ENCODE measurements around the gene TSC22D1. TPM values are rescaled to one million over a fixed set of nuclear protein-coding genes. Genes with fewer than 3 reads are reported as not detected.

Gene TSC22D1
- total and polyA plus RNA-seq, 2 of the 4 experiments (the other 2 are of a cell fraction), result 30.8 to 42.2 TPM

GRCh38 chr13:44398606-44399005 lies 177.5 kb downstream of the TSC22D1 start:
- Histone ChIP-seq H3K23ac (ENCODE audit: low read depth, low read length) (no peak overlapping the region), H3K4me3 (ENCODE audit: insufficient read depth, low read depth, low read length) (no peak overlapping the region), H2BK120ac (ENCODE audit: low read depth, low read length) (no peak overlapping the region), H4K5ac (ENCODE audit: low read depth, low read length) (no peak overlapping the region), H3K79me1 (ENCODE audit: low read depth in 1 of 2, low read length in 2 of 2) (no peaks in the 10 kb centered on the region), H3K4me2 (ENCODE audit: low read depth, low read length) (no peak overlapping the region), H4K91ac (ENCODE audit: insufficient read depth, low read depth, low read length) (no peak overlapping the region), H3K4ac (ENCODE audit: low read depth, low read length) (no peak overlapping the region), H3K56ac (ENCODE audit: extremely low read depth, insufficient read depth, low read length) (no peak overlapping the region), H3K27me3 (ENCODE audit: control insufficient read depth, insufficient read depth, low read length) (peaks cover 8% of the 10 kb centered on the region), H2BK5ac (ENCODE audit: low read depth, low read length, poor library complexity, severe bottlenecking) (no peak overlapping the region), H4K8ac (ENCODE audit: low read depth in 2 of 2, low read length in 2 of 2) (no peak overlapping the region), H3K27ac (ENCODE audit: insufficient read depth, low read length) (no peak overlapping the region), H2AK9ac (replicated peaks; ENCODE audit: low read depth, low read length, poor library complexity) (no peak overlapping the region), H2BK15ac (ENCODE audit: low read depth, low read length) (no peak overlapping the region), H3K9ac (ENCODE audit: low read depth, low read length) (no peak overlapping the region), H2BK20ac (ENCODE audit: low read depth, low read length) (no peak overlapping the region), H3K9me1 (ENCODE audit: insufficient read depth, low read length) (0 out of 2 replicates have a peak, but pooled peaks cover 2% of the 10 kb centered on the region), H3K36me3 (ENCODE audit: control insufficient read depth, insufficient read depth, low read length) (no peaks in the 10 kb centered on the region), H3K18ac (ENCODE audit: low read depth, low read length) (no peak overlapping the region), H3K9me3 (ENCODE audit: control insufficient read depth, insufficient read depth, low read length) (no peaks in the 10 kb centered on the region), H2AFZ (replicated peaks; ENCODE audit: low read length, poor library complexity) (no peak overlapping the region), H3K14ac (replicated peaks; ENCODE audit: low read depth, low read length) (no peak overlapping the region), H3K4me1 (ENCODE audit: control insufficient read depth, insufficient read depth, low read length) (peaks cover 3% of the 10 kb centered on the region; the same call in 1 of the 2 replicates), H4K20me1 (ENCODE audit: insufficient read depth, low read length) (no peaks in the 10 kb centered on the region), H2AK5ac (ENCODE audit: low read depth, low read length) (no peak overlapping the region)
- no CpG with 5 or more reads among the region's 3 CpGs for WGBS, 2 experiments (ENCODE audit: extremely low coverage in 2 of 2, insufficient read length in 1 of 2)
- ChIA-PET POLR2A (ENCODE audit: unreplicated experiment) (no interaction called here), CTCF (no interaction called here)
- no peak for TF ChIP-seq CTCF (conservative IDR thresholded peaks at IDR 0.05; ENCODE audit: low read depth, low read length)
- no peak for TF ChIP-seq RFX5 (IDR thresholded peaks at IDR 0.05; ENCODE audit: low read depth, low read length)
- TF ChIP-seq CEBPB (IDR thresholded peaks at IDR 0.05; ENCODE audit: low read depth, low read length), result no peak
- no peak for TF ChIP-seq FOS (IDR thresholded peaks at IDR 0.05; ENCODE audit: low read depth, low read length)
- no peak for TF ChIP-seq RCOR1 (IDR thresholded peaks at IDR 0.05; ENCODE audit: insufficient replicate concordance, low read length)
- TF ChIP-seq USF2 (IDR thresholded peaks at IDR 0.05; ENCODE audit: low read depth, low read length), result no peak
- no peak for TF ChIP-seq MXI1 (IDR thresholded peaks at IDR 0.05; ENCODE audit: borderline replicate concordance, low read depth, low read length)
- TF ChIP-seq MAFK (IDR thresholded peaks at IDR 0.05; ENCODE audit: low read depth, low read length), result no peak
- TF ChIP-seq CHD1 (IDR thresholded peaks at IDR 0.05; ENCODE audit: low read depth, low read length), result no peak
- no peak for TF ChIP-seq MAZ (IDR thresholded peaks at IDR 0.05; ENCODE audit: borderline replicate concordance, low read depth, low read length)
- TF ChIP-seq RAD21 (IDR thresholded peaks at IDR 0.05; ENCODE audit: low read length), result no peak
- no peak for TF ChIP-seq BHLHE40 (IDR thresholded peaks at IDR 0.05; ENCODE audit: low read depth, low read length)
- ATAC-seq (ENCODE audit: low read depth), result no peak
- dilution Hi-C loops (cut with HindIII; ENCODE audit: low sequenced_read_pairs, unreplicated experiment) (no loop called here), intact Hi-C loops (cut with micrococcal nuclease) (no loop called here), in situ Hi-C loops (cut with MboI; ENCODE audit: low sequenced_read_pairs) (no loop called here)
- no TSS peak for BruUV-seq (replicated peaks)
- DNase-seq, result no peak

Data from IMR-90 (cell line).